ENCODE results near the gene DLG1.
"Not testable (repeated sequence)": the region's sequence is repeated elsewhere in the genome, so short reads cannot be mapped to it uniquely, and the experiment has no call there.

DLG1 gene

DNA sequence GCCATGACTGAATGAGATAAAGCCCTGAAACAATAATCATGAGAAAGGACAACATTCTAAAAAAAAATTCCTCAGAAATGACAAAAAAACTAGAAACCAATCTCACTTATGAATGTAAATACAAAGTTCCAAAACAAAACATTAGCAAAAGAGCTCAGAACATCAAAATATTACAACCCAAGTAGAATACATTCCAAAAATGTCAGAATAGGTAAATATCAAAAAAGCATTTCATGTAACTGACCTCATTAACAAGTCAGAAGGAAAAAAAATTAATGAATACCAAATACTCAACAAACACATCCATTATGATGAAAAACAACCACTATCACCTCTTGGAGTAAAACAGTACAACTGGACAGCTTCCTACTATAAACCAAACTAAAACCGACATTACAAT, 93.1 kb downstream of the DLG1 start:
- no peak for DNase-seq

DNA sequence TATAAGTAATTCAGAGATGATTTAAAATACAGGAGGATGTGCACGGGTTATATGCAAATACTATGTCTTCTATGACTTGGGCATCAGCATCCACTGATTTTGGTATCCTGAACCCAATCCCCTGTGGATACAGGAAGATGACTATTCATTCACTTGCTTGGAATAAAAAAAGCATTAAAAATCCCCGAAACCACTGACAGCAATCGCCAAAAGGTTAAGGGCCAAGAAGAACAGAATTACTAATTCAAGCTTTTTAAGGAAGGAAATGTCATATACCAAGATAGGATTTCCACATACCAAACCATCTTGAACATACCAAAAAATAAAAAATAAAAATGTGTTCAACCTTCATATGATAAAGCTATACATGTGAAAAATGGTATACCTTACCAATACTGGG, 93.7 kb downstream of the DLG1 start:
- DNase-seq: no peak

DNA sequence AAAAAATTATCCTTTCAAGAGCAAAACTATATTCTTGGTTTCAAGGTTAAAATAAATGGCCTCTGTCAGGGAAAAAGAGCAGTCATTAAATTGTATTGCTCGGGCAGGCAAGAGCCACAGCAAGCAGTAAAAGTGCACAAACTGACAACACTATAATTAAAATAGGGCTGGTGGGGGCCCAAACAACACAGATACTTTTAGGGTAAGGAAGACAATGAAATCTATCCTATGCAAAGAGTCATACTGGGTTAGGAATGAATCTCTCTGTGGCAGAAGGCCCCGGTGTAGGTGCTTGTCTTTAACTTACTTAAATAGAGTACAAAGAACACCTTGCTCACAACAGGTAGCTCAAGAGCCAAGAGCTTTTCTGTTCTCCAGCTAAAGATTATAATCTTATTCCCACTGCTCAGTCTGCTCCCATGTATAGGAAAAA, 94.7 kb downstream of the DLG1 start:
- DNase-seq: no peak

DNA sequence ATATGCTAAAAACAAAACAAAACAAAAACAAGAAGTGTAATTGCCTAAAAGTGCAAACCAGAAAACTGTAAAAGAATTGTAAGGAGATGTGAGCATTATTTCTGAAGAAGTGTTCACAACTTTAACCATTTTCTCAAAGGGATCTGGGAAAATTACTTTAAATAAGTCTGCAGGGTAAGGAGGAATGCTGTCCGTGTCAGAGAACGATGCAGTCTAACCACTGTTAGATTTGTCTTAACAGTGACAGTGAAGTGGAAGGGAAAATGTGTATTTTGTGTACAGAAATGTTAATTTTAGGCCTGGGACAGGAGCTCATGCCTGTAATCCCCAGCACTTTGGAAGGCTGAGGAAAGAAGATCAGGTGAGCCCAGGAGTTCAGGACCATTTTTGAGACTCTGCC, 95.7 kb downstream of the DLG1 start:
- DNase-seq: no peak

DNA sequence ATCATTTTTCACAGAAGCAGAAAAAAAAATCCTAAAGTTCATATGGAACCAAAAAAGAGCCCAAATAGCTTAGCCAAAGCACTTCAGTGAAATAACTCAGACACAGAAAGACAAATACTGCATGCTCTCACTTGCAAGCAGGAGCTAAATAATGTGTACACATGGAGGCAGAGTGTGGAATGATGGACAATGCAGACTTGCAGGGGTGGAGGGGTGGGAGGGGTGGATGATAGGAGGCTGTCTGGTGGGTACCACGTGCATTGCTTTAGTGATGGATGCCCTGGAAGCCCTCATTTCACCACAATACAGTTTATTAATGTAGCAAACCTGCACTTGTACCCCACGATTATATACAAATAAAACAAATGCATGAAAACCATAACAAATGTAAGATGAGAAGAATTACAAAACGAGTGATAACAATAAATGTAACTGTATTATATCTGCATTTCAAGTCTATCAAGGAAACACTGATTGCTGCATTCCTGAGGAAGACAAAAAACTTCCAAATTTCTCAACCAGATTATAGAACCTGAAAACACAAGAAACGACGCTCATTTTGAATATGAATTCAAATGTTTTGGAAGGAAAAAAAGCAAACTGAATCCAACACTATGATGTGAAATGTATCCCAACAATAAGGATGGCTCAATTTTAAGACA, 96.5 kb downstream of the DLG1 start:
- DNase-seq: no peak

DNA sequence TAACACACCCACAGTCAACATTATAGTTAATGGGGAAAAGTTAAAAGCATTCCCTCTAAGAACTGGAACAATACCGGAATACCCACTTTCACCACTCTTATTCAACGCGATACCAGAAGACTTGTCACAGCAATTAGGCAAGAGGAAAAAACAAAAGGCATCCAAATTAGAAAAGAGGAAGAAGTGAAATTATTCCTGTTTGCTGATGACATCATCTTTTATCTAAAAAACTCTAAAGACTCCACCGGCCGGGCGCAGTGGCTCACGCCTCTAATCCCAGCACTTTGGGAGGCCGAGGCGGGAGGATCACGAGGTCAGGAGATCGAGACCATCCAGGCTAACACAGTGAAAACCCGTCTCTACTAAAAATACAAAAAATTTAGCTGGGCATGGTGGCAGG, 97.6 kb downstream of the DLG1 start:
- DNase-seq: peak in 1 of 2 experiments; percentile 16

DNA sequence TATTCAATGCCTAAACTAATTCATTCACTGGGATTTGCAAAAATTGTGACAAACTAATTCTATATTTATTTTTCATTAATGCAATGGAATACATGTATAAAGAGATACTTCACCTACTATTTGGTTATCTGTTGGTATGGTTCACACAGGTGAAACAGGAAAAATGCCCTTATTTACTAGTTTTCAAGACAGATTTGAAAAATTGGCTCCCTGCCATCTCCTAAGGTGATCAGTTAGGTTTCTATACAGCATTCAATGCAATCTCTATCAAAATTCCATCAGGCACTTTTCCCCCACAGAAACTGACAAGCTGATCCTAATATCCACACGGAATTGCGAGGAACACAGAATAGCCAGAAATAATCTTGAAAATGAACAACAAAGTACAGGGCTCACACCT, 101.1 kb downstream of the DLG1 start:
- DNase-seq: no peak

DNA sequence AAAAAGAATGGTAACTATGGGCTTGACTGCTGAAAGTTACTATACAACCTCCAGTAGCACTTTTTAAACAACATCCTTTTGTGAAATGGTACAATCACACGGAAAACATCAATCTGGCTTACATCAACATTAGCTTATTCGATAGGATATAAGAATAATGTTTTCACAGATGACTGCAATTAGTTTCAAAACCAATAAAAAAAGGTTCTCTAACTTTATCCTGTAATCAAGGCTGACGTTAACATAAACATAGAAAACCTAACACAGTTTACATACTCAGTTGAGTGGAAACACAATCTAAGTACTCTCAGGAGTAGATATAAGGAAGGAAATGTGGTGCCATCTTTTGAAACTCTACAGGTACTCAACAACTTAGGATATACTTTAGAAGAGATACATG, 102.2 kb downstream of the DLG1 start:
- no peak for DNase-seq

DNA sequence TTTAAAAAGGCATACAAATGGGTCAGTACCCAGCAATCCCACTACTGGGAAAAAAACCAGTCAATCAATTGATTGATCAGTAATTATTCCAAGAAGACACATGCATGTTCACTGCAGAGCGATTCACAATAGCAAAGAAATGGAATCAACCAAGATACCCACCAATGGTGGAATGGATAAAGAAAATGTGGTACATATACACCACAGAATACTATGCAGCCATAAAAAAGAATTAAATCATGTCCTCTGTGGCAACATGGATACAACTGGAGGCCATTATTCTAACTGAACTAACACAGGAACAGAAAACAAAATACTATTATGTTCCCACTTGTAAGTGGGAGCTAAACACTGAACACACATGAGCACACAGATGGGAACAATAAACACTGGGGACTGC, 103.1 kb downstream of the DLG1 start:
- DNase-seq: no peak

DNA sequence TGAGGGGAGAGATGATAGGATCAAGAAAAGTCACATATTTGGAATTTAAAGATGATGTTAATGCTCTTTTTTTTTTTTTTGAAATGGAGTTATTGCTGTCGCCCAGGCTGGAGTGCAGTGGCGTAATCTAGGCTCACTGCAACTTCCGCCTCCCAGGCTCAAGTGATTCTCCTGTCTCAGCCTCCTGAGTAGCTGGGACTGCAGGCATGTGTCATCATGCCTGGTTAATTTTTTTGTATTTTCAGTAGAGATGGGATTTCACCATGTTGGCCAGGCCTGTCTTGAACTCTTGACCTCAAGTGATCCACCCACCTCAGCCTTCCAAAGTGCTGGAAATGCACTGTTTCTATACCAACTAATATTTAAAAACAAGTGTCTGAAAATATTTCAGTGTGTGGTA, 104.7 kb downstream of the DLG1 start:
- not testable (repeated sequence) for DNase-seq

DNA sequence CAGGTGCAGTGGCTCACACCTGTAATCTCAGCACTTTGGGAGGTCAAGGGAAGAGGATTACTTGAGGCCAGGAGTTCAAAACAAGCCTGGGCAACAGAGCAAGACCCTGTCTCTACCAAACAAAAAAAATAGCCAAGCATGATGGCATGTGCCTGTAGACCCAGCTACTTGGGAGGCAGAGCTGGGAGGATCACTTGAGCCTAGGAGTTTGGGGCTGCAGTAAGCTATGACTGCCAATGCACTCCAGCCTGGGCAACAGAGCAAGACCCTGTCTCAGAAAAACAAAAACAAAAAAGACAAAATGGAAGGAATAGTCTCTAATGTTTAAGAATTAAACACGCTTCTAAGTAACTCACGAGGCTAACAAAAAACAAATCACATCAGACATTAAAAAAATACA, 106.5 kb downstream of the DLG1 start:
- DNase-seq: no peak

DNA sequence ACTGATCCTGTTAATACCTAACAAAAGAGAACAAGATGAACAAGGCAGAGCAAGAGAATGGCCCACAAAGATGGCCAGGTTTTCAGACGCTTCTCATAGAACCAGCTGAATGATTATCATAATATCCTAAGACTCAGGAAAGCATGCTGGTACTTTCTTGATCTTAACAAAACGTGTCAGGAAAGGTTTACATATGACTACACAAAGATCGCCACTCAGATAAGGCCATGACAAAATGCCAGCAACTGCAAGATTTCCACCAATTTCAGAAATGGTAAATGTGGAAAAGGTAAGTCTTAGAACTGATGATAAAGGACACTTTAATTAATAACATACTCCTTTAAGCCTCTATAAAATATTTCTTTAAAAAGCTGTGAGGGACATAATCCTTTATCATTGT, 108.8 kb downstream of the DLG1 start:
- no peak for DNase-seq

DNA sequence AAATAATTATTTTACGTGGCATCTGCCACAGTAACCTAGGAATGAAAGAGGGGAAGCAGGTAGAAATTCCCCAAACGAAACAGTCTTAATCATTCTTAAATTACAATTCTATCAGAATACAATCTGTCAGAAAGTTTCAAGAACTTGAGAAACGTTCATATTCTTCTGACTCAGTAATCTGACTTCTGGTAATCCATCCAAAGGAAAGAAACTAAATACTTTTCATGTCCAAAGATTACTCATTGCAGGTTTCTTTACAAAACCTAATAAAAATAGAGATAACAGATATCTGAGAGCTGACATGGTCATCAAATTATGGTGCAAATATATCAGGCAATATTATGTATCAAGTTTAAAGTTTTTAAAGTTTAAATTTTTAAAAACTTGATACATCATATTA, 109.4 kb downstream of the DLG1 start:
- no peak for DNase-seq

DNA sequence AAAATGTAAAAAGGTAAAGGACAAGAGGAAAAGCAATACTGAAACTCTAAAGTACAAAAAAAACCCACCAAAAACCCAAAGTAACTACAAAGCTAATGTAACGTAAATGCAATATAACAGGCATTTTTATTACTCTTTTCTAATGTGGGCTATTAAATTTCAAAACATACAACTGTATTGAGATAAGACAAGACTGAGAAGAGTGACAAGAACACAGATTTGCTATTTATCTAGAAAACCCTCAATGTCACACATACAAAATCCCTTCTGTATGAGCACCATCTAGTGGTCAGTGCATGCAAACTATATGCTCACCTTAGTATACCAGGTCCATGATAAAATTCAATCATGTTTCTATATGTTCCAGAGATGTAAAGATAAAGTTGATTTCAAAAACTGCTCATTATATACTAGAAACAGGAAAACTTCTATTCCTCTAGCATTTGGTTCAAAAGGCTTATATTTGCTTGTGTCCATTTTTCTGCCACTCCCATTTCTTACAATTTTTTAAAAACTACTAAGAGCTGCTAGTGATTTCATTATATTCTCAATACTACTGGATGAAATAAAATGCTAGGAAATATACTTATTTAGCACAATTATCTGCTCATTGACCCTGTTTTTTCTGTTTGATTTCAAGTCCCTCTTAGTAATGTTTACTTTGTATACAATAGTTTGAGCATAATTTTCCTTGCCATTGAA, 111.4 kb downstream of the DLG1 start:
- peak; percentile 76 to 90 for DNase-seq

DNA sequence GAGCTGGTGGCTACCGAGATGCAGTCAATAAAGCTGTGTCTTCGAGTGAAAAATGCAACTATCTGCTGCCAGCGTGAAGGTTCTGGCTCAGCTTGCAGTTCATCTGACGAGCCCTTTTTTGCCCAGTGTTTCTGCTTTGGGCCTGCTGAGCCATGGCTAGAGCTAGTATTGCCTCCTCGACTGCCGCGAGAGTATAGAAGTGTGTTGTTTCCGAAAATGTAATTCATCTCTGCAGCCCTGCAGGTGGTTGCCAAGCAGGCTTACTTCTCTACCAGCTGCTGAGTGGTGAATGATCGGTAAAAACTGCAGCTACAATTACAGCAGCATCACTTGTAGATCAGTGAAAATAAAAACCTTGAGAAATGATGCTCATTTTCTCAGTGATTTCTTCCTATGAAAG, 114.8 kb downstream of the DLG1 start:
- DNase-seq: no peak

DNA sequence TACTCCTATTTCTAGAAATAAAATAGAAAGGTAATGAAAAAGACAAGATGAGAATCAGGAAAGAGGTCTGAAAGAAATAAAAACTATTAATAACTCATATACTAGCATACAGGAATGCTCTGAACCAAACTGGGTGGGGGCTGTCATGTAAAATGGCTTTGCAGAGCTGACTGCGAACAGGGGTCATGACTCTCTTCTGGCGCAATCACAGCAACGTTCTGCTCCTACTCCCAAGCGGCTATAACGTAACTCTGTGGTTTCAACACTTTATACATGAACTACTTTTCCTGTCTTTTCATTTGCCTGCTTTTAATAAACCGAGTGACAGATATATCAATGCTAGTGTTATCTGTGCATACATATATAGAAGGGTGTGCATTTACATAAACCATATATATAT, 116.7 kb downstream of the DLG1 start:
- DNase-seq: no peak

DNA sequence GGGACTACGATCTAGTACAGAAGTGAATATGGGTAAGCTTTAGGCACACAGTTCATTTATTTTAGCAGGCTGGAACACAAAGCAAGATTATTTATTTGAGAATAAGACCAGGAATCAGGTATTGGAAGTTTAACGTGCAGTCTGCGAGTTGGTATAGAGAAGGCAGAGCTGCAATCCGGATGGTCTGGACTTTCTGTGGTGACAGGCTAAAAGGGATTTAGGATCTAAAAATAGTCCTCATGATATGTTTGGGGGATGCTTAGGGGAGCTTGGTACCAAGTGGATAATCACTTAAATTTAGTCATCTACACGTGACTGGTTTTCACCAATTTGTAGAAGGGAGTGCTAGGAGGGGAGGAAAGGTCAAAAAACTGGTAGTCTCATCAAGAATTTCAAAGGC, 119.4 kb downstream of the DLG1 start:
- no peak for DNase-seq

DNA sequence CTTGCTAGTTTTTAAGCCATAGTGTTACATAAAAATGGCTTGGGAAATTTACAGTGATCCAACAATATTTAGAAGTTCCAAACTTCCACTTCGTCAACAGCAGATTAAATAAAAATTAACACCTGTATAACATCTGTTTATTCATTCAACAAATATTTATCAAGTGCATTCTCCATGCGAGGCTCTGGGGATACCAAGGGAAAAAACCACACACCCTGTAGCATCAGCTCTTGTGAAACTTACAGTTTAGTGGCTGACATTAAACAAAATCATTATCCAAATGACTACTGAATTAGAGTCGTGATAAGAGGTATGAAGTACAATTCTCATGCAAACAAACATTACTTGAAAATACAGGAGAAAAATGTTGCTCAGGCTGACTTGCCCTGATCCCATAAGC, 122.9 kb downstream of the DLG1 start:
- DNase-seq: no peak

DNA sequence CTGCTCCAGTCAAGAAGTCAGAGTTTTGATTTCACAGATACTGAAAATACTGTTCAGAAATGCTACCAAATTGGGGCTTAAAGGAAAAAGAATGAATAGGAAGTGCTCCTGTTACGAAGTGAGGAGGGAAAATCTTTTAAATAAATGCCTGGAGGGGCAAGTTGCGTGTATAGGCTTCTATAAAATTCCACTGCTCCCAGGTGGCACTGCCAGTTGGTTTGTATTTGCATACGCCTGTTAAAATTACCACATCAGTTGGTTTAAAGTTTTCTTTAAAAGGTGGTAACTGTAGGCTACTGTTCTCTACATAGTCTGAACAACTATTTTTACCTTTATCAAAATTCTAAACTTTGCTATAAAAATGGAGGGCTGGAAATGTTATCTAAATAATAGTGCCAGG, 123.5 kb downstream of the DLG1 start:
- no peak for DNase-seq

DNA sequence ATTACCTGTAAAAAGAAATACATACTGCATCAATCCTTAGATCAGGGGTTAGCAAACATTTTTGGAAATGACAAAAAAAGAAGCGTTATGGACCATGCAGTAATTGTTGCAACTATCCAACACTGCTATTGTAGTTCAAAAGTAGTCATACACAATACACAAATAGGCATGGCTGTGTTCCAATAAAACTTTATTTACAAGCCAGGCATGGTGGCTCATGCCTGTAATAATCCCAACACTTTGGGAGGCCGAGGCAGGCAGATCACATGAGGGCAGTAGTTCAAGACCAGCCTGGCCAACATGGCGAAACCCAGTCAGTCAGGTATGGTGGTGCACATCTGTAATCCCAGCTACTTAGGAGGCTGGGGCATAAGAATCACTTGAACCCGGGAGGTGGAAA, 124.8 kb downstream of the DLG1 start:
- DNase-seq: no peak

DNA sequence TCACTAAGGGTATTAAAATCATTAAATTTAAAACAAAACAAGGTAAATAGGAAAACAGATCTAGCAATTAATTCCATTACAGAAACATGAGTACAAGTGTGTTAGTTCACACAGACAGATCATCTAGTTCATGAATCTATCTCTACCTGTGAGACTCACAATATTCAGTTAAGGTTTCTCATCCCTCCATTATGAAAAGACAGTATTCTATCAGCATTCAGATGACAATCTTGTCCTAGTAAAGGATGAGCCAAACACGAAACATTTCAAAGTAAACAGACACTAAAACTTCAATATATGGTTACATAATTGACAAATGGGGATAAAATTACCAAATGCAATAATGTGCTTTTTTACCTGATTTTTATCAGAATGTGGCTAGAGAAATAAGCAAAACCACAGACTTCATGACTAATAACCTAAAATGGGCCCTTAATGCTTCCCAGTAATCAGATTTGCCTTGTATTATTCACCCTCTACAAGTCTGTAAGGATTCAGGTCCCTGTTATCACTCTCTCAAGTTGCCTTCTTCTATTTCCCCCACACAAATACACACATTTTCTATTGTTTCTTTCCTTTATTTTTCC, 126.8 kb downstream of the DLG1 start:
- no peak for DNase-seq

DNA sequence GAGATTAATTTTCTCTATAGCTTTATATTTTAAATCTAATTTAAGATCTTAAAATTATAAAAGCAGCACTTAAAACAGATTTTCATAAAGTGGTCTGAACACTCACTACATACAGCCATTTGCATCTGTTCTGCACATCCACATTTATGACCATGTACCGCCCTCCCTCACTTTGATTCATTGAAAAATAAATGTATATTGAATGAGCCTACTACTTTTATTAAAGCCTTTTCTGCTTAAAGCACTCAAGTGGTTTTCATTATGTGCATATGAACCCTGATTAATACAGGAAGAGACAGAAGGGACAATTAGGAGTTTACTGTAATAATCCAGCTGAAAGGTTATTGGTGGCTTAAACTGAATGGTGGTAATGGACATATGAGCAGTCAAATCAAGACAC, 129.4 kb downstream of the DLG1 start:
- DNase-seq: no peak

DNA sequence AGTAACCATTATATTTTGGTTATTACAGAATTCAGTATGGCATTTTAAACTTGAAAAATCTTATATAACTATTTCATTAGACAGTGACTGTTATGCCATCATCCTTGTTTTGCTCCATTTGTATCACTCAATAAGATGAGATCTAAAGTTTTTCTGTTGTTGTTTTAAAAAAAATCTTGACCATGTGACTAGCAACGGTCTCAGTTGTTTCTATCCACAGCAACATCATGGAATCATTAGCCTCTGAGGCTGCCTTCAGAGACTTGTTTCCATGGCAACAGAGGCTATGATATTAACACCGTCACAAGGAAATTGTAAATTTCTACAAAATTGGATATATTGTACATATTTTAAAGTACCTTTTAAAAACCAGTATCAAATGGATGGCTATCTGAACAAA, 129.8 kb downstream of the DLG1 start:
- no peak for DNase-seq

DNA sequence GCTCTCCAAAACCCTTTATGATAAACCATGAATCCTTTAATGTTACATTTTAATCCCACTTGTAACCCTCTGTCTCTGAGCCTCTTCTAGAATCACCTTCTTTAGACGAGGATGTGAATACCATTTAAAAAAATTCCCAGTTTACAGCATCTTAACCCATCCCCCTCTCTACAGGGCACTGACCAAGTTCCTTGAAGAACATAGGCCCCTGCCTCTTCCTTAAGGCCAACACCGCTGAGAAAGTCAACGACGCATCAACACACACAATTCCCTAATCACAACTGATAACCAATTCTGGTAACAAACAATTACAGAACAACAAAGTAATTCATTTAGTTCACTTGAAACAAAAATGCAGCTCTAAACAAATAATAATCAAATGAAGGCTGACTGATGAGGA, 130.3 kb downstream of the DLG1 start:
- no peak for DNase-seq

DNA sequence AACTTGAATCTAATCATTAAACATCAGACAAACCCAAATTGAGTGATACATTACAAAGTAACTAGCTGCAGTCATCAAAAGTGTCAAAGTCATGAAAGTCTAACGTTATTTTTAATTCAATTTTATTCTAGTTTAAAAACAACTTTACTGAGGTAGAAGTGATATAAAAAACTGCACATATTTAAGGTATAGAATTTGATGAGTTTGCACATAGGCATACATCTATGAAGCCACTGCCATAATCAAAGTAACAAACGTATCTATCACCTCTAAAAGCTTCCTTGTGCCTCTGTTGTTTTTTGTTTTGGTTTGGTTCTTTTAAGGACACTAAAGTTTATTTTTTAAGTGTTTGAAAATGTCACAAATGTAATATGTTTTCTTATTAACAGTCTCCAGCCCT, 130.9 kb downstream of the DLG1 start:
- DNase-seq: no peak
